ENCODE data around the gene LRRC1. TPM values are rescaled to one million over a fixed set of nuclear protein-coding genes. Genes with fewer than 3 reads are reported as not detected.

The LRRC1 gene
- total RNA-seq, 1 donor from 2014 or later, result 1.9 TPM

DNA sequence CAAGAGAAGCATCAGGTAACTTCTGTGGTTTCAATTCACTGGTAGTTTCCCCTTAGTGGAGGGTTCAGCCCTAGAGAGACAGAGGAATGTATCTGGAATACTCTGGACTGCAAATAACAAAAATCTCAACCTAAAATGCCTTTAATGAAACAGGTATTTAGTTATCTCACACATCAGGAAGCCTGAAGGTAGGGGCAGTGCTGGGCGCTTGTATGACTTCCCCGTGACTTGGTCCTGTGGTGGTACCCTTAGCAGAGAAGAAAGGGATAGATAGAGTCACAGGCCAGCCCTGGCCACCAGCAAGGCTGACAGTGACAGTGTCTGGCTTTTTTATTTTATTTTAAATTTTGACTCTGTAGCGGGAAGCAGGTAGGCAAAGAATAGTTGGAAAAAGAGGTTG is 14.9 kb downstream of the LRRC1 start:
- peaks cover 5% of the 10 kb centered on the region for H3K4me1 Mint-ChIP-seq (ENCODE audit: low read depth)
- H3K27me3 Mint-ChIP-seq (ENCODE audit: low read depth), result no peaks in the 10 kb centered on the region
- H3K27ac Mint-ChIP-seq, result no peak overlapping the region
- no peaks in the 10 kb centered on the region for H3K9me3 Mint-ChIP-seq
- no peak overlapping the region for H3K4me3 Mint-ChIP-seq (ENCODE audit: low read depth)
- intact Hi-C loops (cut with micrococcal nuclease), result no loop called here
- DNase-seq (ENCODE audit: low spot score), result no peak
- no peaks in the 10 kb centered on the region for H3K36me3 Mint-ChIP-seq (ENCODE audit: low read depth)

DNA sequence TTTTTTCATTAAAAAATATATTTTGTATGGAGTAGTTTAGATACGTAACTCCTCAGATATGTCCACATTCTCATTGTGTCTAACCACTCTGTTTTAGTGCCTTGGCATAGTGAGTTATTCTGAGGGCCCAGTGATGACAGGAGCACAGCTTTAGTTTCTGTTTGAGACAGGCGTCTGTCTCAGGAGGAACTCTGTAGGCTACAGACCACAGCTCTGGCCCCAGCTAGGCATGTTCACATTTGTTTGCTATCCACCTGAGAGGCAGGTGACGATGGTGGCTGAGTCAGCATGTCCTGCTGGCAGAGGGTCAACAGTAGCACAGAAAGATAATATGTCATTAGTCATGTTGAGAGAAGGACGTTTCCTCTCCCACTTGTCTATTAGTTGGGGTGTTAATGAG is 16.3 kb downstream of the LRRC1 start:
- Mint-ChIP-seq H3K27ac (no peak overlapping the region), H3K27me3 (ENCODE audit: low read depth) (no peaks in the 10 kb centered on the region), H3K9me3 (no peaks in the 10 kb centered on the region), H3K4me1 (ENCODE audit: low read depth) (peaks cover 3% of the 10 kb centered on the region), H3K4me3 (ENCODE audit: low read depth) (no peak overlapping the region), H3K36me3 (ENCODE audit: low read depth) (no peaks in the 10 kb centered on the region)
- intact Hi-C loops (cut with micrococcal nuclease), result no loop called here
- DNase-seq (ENCODE audit: low spot score), result no peak

DNA sequence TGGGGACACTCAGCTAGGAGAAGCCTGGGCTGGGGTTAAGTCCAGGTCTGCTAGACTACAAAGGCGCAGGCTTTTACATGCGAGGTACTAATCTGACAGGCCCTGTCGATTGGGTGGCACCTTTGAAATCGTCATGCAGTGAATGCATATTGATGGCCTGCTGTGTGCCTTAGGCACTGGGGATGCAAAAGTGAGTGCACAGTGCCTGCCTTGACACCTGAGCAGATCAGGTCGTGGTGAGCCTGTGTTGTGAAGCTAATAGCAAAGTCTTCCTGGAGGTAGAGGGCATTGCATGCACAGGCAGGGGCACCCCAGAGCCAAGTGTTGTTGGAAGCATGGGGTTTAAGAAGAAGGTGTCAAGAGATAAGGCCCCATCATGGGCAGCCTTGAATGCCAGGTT is 16.9 kb downstream of the LRRC1 start:
- Mint-ChIP-seq H3K4me1 (ENCODE audit: low read depth) (peaks cover 3% of the 10 kb centered on the region), H3K36me3 (ENCODE audit: low read depth) (no peaks in the 10 kb centered on the region), H3K4me3 (ENCODE audit: low read depth) (no peak overlapping the region), H3K27ac (no peak overlapping the region), H3K27me3 (ENCODE audit: low read depth) (no peaks in the 10 kb centered on the region), H3K9me3 (no peaks in the 10 kb centered on the region)
- intact Hi-C loops (cut with micrococcal nuclease), result no loop called here
- no peak for DNase-seq (ENCODE audit: low spot score)

DNA sequence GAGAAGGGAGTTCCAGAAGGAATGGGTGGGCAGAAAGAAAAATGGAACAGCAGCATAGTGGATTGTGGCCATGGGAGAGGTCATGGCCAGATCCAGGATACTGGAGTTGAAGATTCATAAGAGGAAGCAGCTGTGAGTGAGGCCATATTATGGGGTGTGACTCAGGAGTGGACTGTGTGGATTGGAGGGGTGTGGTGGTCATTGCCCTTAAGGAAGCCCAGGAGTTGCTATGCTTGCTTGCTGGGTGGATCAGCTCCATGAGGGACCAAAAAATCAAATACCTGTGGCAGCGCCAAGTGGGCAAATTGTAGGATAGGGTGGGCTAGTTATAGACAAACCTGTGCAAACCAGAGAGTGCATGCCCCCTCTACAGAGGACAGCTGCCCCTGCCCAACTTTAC is 18.3 kb downstream of the LRRC1 start:
- no peak for DNase-seq (ENCODE audit: low spot score)
- peaks cover 3% of the 10 kb centered on the region for H3K4me1 Mint-ChIP-seq (ENCODE audit: low read depth)
- intact Hi-C loops (cut with micrococcal nuclease), result no loop called here
- H3K9me3 Mint-ChIP-seq, result no peaks in the 10 kb centered on the region
- no peak overlapping the region for H3K27ac Mint-ChIP-seq
- no peak overlapping the region for H3K4me3 Mint-ChIP-seq (ENCODE audit: low read depth)
- H3K27me3 Mint-ChIP-seq (ENCODE audit: low read depth), result no peaks in the 10 kb centered on the region
- no peaks in the 10 kb centered on the region for H3K36me3 Mint-ChIP-seq (ENCODE audit: low read depth)

DNA sequence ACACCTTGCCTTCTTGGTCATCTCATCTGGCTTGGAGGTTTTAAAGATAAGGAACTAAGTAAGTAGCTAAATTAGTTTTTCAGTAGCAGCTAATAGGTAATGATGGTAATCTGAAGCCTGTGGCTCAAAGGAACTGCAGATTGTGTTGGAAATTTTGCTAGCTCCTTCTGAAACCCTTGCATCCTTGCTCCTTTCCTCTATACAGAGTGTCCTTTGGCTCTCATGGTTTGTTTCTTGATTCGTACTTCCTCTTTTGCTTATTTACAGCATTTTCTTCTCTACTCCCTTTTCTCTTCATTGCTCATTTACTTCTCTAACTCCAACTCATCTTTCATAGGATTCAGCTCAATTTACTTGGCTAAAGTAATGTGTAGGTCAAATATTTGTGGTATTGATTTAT is 19.0 kb downstream of the LRRC1 start:
- Mint-ChIP-seq H3K4me3 (ENCODE audit: low read depth) (no peak overlapping the region), H3K27ac (no peak overlapping the region), H3K36me3 (ENCODE audit: low read depth) (no peaks in the 10 kb centered on the region), H3K27me3 (ENCODE audit: low read depth) (no peaks in the 10 kb centered on the region), H3K9me3 (no peaks in the 10 kb centered on the region), H3K4me1 (ENCODE audit: low read depth) (peaks cover 5% of the 10 kb centered on the region)
- no peak for DNase-seq (ENCODE audit: low spot score)
- intact Hi-C loops (cut with micrococcal nuclease), result no loop called here

DNA sequence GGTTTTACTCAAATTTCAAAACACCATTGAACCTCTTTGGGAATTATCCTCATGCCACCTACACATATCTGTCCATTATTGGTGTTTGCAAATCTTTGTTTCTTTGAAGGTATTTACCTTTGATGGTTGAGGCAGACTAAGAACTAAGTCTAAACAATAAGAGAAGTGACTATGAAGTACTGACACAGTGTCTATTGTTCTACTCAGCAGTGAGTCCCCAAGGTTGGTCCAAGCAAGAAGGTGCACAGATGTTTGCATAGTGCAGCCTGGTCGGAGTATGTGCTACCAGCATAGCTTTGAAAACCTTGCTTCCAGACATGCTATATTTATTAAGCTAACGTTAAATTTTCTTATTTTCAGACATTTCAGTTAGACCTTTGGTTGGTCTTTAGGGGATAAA is 19.5 kb downstream of the LRRC1 start:
- Mint-ChIP-seq H3K4me1 (ENCODE audit: low read depth) (peaks cover 8% of the 10 kb centered on the region), H3K27ac (no peak overlapping the region), H3K36me3 (ENCODE audit: low read depth) (no peaks in the 10 kb centered on the region), H3K4me3 (ENCODE audit: low read depth) (no peak overlapping the region), H3K9me3 (no peaks in the 10 kb centered on the region), H3K27me3 (ENCODE audit: low read depth) (no peaks in the 10 kb centered on the region)
- intact Hi-C loops (cut with micrococcal nuclease), result no loop called here
- DNase-seq (ENCODE audit: low spot score), result no peak

DNA sequence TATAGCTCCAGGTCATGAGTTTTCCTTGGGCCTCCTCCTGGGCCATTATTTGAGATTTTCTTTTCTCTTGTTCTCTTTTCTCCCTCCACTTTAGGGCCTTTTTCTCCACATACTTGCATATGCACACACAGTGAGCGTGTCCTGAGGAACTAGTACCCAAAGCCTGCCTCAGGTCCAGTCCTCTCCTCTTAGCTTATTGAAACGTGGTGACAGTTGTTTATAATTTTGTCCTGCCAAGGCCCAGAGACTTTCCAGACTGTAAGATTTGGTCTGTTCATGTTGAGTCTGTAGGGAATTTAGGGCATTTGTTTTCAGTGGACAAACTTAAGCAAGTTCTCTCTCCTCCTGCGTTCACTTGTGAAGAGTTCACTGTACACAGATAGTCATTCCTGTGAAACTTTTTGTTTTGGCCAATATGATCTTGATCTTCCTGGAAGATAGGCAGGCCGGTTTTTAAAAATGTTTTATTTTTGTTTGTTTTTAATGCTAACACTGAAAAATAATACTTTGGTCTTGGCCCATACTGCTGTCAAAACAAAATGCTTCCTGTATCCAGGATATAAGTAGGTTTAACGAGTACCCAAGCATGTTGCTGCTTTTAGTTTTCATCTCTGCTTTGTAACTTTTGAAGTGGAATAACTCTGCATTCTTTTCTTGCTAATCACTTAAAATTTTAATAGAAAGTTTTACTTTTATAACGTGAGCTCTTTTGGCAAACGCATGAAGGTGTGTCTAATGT is 20.7 kb downstream of the LRRC1 start:
- intact Hi-C loops (cut with micrococcal nuclease), result no loop called here
- Mint-ChIP-seq H3K9me3 (no peaks in the 10 kb centered on the region), H3K4me1 (ENCODE audit: low read depth) (peaks cover 8% of the 10 kb centered on the region), H3K27ac (no peak overlapping the region), H3K4me3 (ENCODE audit: low read depth) (no peak overlapping the region), H3K36me3 (ENCODE audit: low read depth) (no peaks in the 10 kb centered on the region), H3K27me3 (ENCODE audit: low read depth) (no peaks in the 10 kb centered on the region)
- DNase-seq (ENCODE audit: low spot score), result no peak

DNA sequence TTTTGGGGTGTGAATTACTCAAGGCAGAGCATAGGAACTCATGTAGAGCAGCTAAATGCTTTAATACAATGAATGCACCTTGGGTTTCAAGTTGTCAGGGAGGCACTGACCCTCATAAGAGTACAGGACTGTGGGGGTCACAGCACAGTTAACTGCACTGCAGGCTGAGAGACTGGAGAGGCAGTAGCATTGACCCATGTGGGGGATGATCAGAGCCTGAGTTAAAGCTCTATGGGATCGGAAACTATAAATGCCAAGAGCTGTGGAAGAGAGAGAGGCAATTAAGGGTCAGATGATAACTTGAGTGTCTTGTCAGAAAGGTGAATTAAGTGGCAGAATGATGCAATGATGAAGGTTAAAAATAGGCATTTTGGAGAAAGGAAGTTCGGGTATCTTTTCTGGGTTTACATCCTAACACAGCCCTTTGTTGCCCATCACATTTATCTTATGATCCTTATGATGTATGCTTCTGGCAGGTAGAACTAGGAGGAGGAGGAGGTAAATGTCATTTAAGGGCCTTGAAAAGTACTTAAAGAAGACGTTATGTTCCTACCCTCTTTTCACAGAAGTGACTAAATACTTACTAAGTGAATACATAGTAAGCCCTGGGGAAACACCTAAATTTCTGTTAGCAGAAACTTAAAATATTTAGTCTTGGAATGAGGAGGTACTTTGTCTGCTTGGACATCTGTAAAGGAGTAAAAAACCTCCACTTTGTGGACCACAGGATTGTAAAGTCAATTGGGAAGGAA is 24.2 kb downstream of the LRRC1 start:
- no peak overlapping the region for H3K4me3 Mint-ChIP-seq (ENCODE audit: low read depth)
- no peaks in the 10 kb centered on the region for H3K27me3 Mint-ChIP-seq (ENCODE audit: low read depth)
- intact Hi-C loops (cut with micrococcal nuclease), result no loop called here
- no peak overlapping the region for H3K27ac Mint-ChIP-seq
- DNase-seq (ENCODE audit: low spot score), result no peak
- H3K9me3 Mint-ChIP-seq, result no peaks in the 10 kb centered on the region
- H3K4me1 Mint-ChIP-seq (ENCODE audit: low read depth), result peaks cover 5% of the 10 kb centered on the region
- H3K36me3 Mint-ChIP-seq (ENCODE audit: low read depth), result no peaks in the 10 kb centered on the region

DNA sequence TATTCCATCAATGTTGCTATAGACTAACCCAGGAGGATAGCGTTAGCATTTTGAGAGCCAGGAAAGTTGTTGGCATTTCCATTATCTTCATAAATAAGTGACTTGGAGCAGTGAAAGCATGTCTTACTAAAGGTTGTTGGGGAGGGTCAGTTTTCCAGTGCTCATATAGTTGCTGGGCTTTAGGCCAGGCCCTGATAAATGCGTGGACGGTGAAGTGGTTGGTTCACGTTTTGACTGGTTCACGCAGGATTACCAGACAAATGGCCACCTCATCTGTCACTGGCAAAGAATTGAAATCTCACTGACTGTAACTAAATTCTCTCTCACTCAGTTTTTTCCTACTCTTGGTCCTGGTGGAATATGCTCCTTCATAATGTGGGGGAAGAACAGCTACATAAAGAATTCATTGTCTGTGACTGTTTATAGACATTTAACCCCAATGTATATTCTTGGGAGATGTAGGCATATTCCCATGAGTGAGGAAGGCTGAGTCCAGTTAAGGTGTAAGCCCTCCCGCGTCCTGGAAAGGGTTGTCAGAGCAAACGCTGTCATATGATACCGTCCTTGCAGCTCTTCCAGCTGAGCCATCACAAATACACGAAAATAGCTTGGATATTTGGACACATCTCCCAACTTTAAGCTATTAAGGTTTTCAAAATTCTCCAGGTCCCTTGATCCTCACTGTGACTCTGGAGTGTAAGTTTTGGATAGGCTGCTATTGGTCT is 27.8 kb downstream of the LRRC1 start:
- Mint-ChIP-seq H3K27ac (no peak overlapping the region), H3K4me1 (ENCODE audit: low read depth) (peaks cover 16% of the 10 kb centered on the region), H3K27me3 (ENCODE audit: low read depth) (no peaks in the 10 kb centered on the region), H3K9me3 (no peaks in the 10 kb centered on the region), H3K4me3 (ENCODE audit: low read depth) (no peak overlapping the region), H3K36me3 (ENCODE audit: low read depth) (no peaks in the 10 kb centered on the region)
- DNase-seq (ENCODE audit: low spot score), result no peak
- intact Hi-C loops (cut with micrococcal nuclease), result no loop called here

DNA sequence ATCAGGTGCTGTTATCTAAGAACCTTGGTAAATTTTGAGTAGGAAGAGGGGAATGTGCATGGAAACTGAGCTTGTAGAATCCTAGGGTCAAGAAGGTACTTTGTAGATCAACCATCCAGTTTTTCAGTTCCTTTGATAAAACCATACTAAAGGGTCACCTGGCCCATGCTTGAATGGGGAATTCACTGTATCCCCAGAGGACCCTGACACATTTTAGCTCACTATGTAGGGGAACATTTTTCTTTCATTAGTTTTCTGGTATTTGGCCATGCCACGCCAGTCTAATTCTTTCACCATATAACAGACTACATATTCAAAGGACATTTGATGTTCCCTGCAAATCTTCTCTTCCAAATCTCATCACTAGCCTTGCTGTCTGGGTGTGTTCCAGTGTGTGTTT is 29.9 kb downstream of the LRRC1 start:
- H3K27ac Mint-ChIP-seq, result no peak overlapping the region
- intact Hi-C loops (cut with micrococcal nuclease), result no loop called here
- no peaks in the 10 kb centered on the region for H3K9me3 Mint-ChIP-seq
- no peaks in the 10 kb centered on the region for H3K36me3 Mint-ChIP-seq (ENCODE audit: low read depth)
- DNase-seq (ENCODE audit: low spot score), result no peak
- no peaks in the 10 kb centered on the region for H3K27me3 Mint-ChIP-seq (ENCODE audit: low read depth)
- peaks cover 12% of the 10 kb centered on the region for H3K4me1 Mint-ChIP-seq (ENCODE audit: low read depth)
- no peak overlapping the region for H3K4me3 Mint-ChIP-seq (ENCODE audit: low read depth)

DNA sequence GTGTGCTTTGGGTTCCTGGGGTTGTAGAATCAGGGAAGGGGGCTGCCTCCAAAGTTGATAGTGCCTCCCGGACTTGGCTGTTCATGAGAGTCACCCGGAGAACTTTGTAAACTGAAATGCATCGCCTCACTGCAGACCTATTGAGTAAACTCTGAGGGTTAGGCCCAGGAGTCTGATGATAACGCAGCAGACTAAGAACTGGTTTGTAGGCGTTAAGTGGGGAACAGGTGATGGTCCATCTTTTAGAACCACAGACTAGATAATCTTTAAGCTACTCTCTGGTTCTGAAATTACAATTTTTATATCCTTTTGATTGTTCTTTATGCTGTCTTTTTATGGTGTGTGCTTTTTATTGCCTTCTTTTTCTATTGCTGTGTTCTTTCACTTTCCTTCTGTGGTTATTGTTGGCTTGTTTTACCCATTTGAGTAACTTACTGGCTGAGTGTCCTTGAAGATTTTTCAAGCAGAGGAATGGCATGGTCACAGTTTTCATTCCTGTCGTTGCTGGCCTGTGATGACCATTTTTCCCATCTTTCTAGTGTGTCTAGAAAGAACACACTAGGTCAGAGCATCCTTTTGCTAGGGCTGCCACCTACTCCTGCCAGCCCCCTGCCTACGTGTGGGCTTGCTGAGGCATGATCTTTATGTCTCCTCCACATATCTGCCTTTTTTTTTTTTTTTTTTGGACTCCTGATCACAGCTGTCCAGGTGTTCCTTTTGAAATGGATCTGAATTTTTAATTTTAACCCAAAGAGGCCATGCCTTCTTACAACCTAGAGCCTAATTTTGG is 30.9 kb downstream of the LRRC1 start:
- intact Hi-C loops (cut with micrococcal nuclease), result no loop called here
- Mint-ChIP-seq H3K4me3 (ENCODE audit: low read depth) (no peak overlapping the region), H3K4me1 (ENCODE audit: low read depth) (peaks cover 12% of the 10 kb centered on the region), H3K9me3 (no peaks in the 10 kb centered on the region), H3K36me3 (ENCODE audit: low read depth) (no peaks in the 10 kb centered on the region), H3K27me3 (ENCODE audit: low read depth) (no peaks in the 10 kb centered on the region), H3K27ac (no peak overlapping the region)
- no peak for DNase-seq (ENCODE audit: low spot score)

DNA sequence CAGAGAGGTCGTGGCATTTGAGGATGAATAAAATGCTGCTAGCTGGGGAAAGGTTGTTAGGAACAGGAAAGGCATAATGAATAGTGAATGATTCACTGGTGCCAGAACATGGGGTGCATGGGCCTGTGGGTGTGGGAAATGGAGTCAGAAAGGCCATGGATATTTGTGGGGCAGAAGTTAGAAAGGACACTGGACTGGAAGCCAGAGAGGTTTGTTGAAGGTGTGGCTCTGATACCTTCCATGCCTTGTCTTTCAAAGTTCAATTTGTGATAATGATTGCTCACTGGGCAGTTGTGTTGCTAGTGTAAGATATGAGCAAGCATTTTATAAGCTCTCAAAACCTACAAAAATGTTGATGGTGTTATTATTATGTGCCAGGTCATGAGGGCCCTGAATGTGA is 32.7 kb downstream of the LRRC1 start:
- Mint-ChIP-seq H3K4me1 (ENCODE audit: low read depth) (peaks cover 12% of the 10 kb centered on the region), H3K36me3 (ENCODE audit: low read depth) (no peaks in the 10 kb centered on the region), H3K4me3 (ENCODE audit: low read depth) (no peak overlapping the region), H3K27me3 (ENCODE audit: low read depth) (no peaks in the 10 kb centered on the region), H3K27ac (no peak overlapping the region), H3K9me3 (no peaks in the 10 kb centered on the region)
- intact Hi-C loops (cut with micrococcal nuclease), result no loop called here
- no peak for DNase-seq (ENCODE audit: low spot score)

All from activated T-helper 2 cell treated with anti-CD3 and anti-CD28 coated beads, Interferon-gamma antibody, Interleukin-2, Interleukin-4, amounts not matched to agents 10 μg/mL and 5 μg/mL and 100 μg/mL, durations not matched to agents 14 hours and 24 hours and 36 hours (primary cell).